ELF-1 (cell line): ENCODE results near the gene CDHR5.
A peak's percentile ranks its signal among the peaks of the same experiment; 100 is the strongest.
"Not testable (repeated sequence)": the region's sequence is repeated elsewhere in the genome, so short reads cannot be mapped to it uniquely, and the experiment has no call there.

ENCODE experiments used
- DNase-seq: peaks from one replicate; pipeline ENCODE4 v3.0.0-alpha.2; 2016; ENCODE audit warnings: low read depth, low spot score

Gene CDHR5

GRCh38 chr11:586376-587316 lies 38.1 kb downstream of the CDHR5 start:
- DNase-seq: no peak

GRCh38 chr11:584287-584686 lies 40.5 kb downstream of the CDHR5 start:
- DNase-seq: no peak

GRCh38 chr11:581752-582151 lies 43.0 kb downstream of the CDHR5 start:
- no peak for DNase-seq

- DNase-seq: no peak
Observed at GRCh38 chr11:581342-581741, 43.4 kb downstream of the CDHR5 start.

GRCh38 chr11:579830-580601 lies 44.7 kb downstream of the CDHR5 start:
- DNase-seq: no peak

- DNase-seq: no peak
Observed at GRCh38 chr11:578276-579035, 46.3 kb downstream of the CDHR5 start.

GRCh38 chr11:577611-577894 lies 47.2 kb downstream of the CDHR5 start:
- DNase-seq: no peak

- no peak for DNase-seq
Observed at GRCh38 chr11:576811-577610, 47.7 kb downstream of the CDHR5 start.

GRCh38 chr11:575996-576768 lies 48.6 kb downstream of the CDHR5 start, which contains the start of gene PHRF1:
Gene PHRF1 (plus strand): TSS chr11:576470. CDS start chr11:581513, 5,043 bp downstream.
- peak; percentile 95 for DNase-seq

- peak; percentile 74 for DNase-seq
Observed at GRCh38 chr11:575313-575995, 49.3 kb downstream of the CDHR5 start.

GRCh38 chr11:574632-575312 lies 50.0 kb downstream of the CDHR5 start:
- DNase-seq: no peak

GRCh38 chr11:574031-574570 lies 50.7 kb downstream of the CDHR5 start:
- not testable (repeated sequence) for DNase-seq

- no peak for DNase-seq
Observed at GRCh38 chr11:573146-573759, 51.5 kb downstream of the CDHR5 start.

GRCh38 chr11:571802-572185 lies 53.0 kb downstream of the CDHR5 start:
- no peak for DNase-seq

GRCh38 chr11:569158-569885 lies 55.4 kb downstream of the CDHR5 start:
- no peak for DNase-seq

- DNase-seq: peak; percentile 96
Observed at GRCh38 chr11:568306-569157, 56.2 kb downstream of the CDHR5 start.
